Esophagus squamous epithelium (tissue), 5 donors: ENCODE results near the gene VIPR2. TPM values are rescaled to one million over a fixed set of nuclear protein-coding genes. Genes with fewer than 3 reads are reported as not detected.

ENCODE experiments used
- DNase-seq: peaks from one replicate; lab custom pipeline; 2025; lab: John Stamatoyannopoulos, UW
- H3K27ac ChIP-seq, 4 donors: fragments of 200-600 bp; sonication (generic); one replicate each; pipeline ENCODE4 v1.5.1; 2016 to 2019; ENCODE audit warnings: mild to moderate bottlenecking in 1 of 4
- H3K27me3 ChIP-seq, 4 donors: fragments of 200-600 bp; sonication (generic); 1 replicate in 3 of 4; 2 replicates in 1 of 4; pipeline versions ENCODE4 v1.5.1 to v1.6.0; 2017 to 2021; ENCODE audit warnings: antibody characterized with exemption in 1 of 4
- H3K36me3 ChIP-seq, 3 donors: fragments of 200-600 bp; sonication (generic); one replicate each; pipeline ENCODE4 v1.5.1; 2016 to 2019
- H3K4me1 ChIP-seq, 3 donors: fragments of 200-600 bp; sonication (generic); one replicate each; pipeline ENCODE4 v1.5.1; 2017 to 2019
- H3K4me3 ChIP-seq, 4 donors: fragments of 200-600 bp; sonication (generic); 1 replicate in 3 of 4; 2 replicates in 1 of 4; pipeline ENCODE4 v1.5.1; 2016 to 2019; ENCODE audit warnings: mild to moderate bottlenecking in 2 of 4, moderate library complexity in 1 of 4
- H3K9me3 ChIP-seq, 3 donors: fragments of 200-600 bp; sonication (generic); one replicate each; pipeline ENCODE4 v1.5.1; 2016 to 2019
- CTCF ChIP-seq, 6 experiments: fragments of 450-650 bp in 4 of 6; fragments of 200-600 bp in 2 of 6; sonication (generic) in 2 of 6; IDR thresholded peaks; one replicate each; pipeline ENCODE4 v1.5.1; 2016 to 2019; ENCODE audit warnings: antibody characterized with exemption in 6 of 6, mild to moderate bottlenecking in 4 of 6, moderate library complexity in 4 of 6
- POLR2A ChIP-seq, 4 donors: fragments of 450-650 bp; IDR thresholded peaks; one replicate each; pipeline ENCODE4 v1.6.1; 2017; ENCODE audit warnings: antibody characterized with exemption in 4 of 4, mild to moderate bottlenecking in 4 of 4, moderate library complexity in 3 of 4
- WGBS, 2 donors: methylation state at CpG; one replicate each; pipeline ENCODE4 v1.1.5; 2018; 5-methylcytosine and 5-hydroxymethylcytosine counted together
- intact Hi-C: fragments of 100-400 bp; cut with DNase I; formaldehyde crosslinking; loops from one replicate; pipeline ENCODE4 v1.15.0; 2022
- total RNA-seq, 4 donors: library from RNA; depleted of rRNA; stranded (reverse); fragments of >200 nt; gene quantifications; one replicate each; pipeline ENCODE4 v1.1.0, GENCODE V29; 2016
- donor health status: DM: yes; HTN: yes; CAD: no.

VIPR2 gene
- total RNA-seq, 4 donors from 2014 or later = 0.18 to 2.1 (median 0.40) TPM

GRCh38 chr7:159040146-159040545 lies 104.5 kb downstream of the VIPR2 start:
- Histone ChIP-seq H3K4me3 (no peak overlapping the region), H3K27me3 (peaks cover 0 to 19% (median 0%) of the 10 kb centered on the region in 4 donors), H3K9me3 (no peaks in the 10 kb centered on the region), H3K36me3 (no peaks in the 10 kb centered on the region), H3K27ac (no peak overlapping the region), H3K4me1 (peaks cover 0 to 12% (median 0%) of the 10 kb centered on the region in 3 donors)
- DNase-seq = no peak
- TF ChIP-seq POLR2A (IDR thresholded peaks at IDR 0.05) (no peak), CTCF (IDR thresholded peaks at IDR 0.05) (no peak)
- intact Hi-C loops = no loop called here
- WGBS, 2 donors = 82 to 100% methylated on average over 1 to 7 of the region's 10 CpGs

GRCh38 chr7:159039716-159040115 lies 105.0 kb downstream of the VIPR2 start:
- H3K9me3 ChIP-seq = no peaks in the 10 kb centered on the region
- H3K4me1 ChIP-seq = peaks cover 0 to 12% (median 0%) of the 10 kb centered on the region in 3 donors
- H3K27ac ChIP-seq = no peak overlapping the region
- TF ChIP-seq CTCF (IDR thresholded peaks at IDR 0.05) = no peak
- no peak for TF ChIP-seq POLR2A (IDR thresholded peaks at IDR 0.05)
- no peak for DNase-seq
- 82 to 85% methylated on average over 9 to 14 of the region's 14 CpGs for WGBS, 2 donors
- H3K36me3 ChIP-seq = no peaks in the 10 kb centered on the region
- H3K4me3 ChIP-seq = no peak overlapping the region
- intact Hi-C loops = no loop called here
- H3K27me3 ChIP-seq = peaks cover 0 to 19% (median 0%) of the 10 kb centered on the region in 4 donors

GRCh38 chr7:159038066-159038465 lies 106.6 kb downstream of the VIPR2 start:
- intact Hi-C loops = no loop called here
- WGBS, 2 donors = 70 to 74% methylated on average over 7 to 10 of the region's 10 CpGs
- Histone ChIP-seq H3K27ac (no peak overlapping the region), H3K27me3 (peaks cover 0 to 19% (median 0%) of the 10 kb centered on the region in 4 donors), H3K36me3 (no peaks in the 10 kb centered on the region), H3K4me3 (no peak overlapping the region), H3K9me3 (no peaks in the 10 kb centered on the region), H3K4me1 (peaks cover 0 to 12% (median 0%) of the 10 kb centered on the region in 3 donors)
- DNase-seq = no peak
- no peak for TF ChIP-seq CTCF (IDR thresholded peaks at IDR 0.05)
- TF ChIP-seq POLR2A (IDR thresholded peaks at IDR 0.05) = no peak

GRCh38 chr7:159036916-159037605 lies 107.6 kb downstream of the VIPR2 start:
- H3K36me3 ChIP-seq = no peaks in the 10 kb centered on the region
- H3K9me3 ChIP-seq = no peaks in the 10 kb centered on the region
- DNase-seq = no peak
- H3K27me3 ChIP-seq = peaks cover 0 to 19% (median 0%) of the 10 kb centered on the region in 4 donors
- WGBS, 2 donors = 68 to 79% methylated on average over 5 to 13 of the region's 21 CpGs
- H3K27ac ChIP-seq = no peak overlapping the region
- intact Hi-C loops = no loop called here
- no peak overlapping the region for H3K4me3 ChIP-seq
- TF ChIP-seq CTCF (IDR thresholded peaks at IDR 0.05) (no peak), POLR2A (IDR thresholded peaks at IDR 0.05) (no peak)
- peaks cover 0 to 8% (median 0%) of the 10 kb centered on the region in 3 donors for H3K4me1 ChIP-seq

- H3K27me3 ChIP-seq = peaks cover 0 to 27% (median 0%) of the 10 kb centered on the region in 4 donors
- peaks cover 0 to 17% (median 0%) of the 10 kb centered on the region in 3 donors for H3K4me1 ChIP-seq
- intact Hi-C loops = no loop called here
- no peak overlapping the region for H3K27ac ChIP-seq
- no peak overlapping the region for H3K4me3 ChIP-seq
- no peak for TF ChIP-seq CTCF (IDR thresholded peaks at IDR 0.05)
- TF ChIP-seq POLR2A (IDR thresholded peaks at IDR 0.05) = no peak
- no peak for DNase-seq
- no peaks in the 10 kb centered on the region for H3K36me3 ChIP-seq
- 65 to 88% methylated on average over 13 to 16 of the region's 21 CpGs for WGBS, 2 donors
- no peaks in the 10 kb centered on the region for H3K9me3 ChIP-seq
These were observed 109.0 kb downstream of the VIPR2 start for GRCh38 chr7:159035571-159036073.
